Prostate gland (tissue), 2 donors: ENCODE data around the gene MGAT5. TPM values are rescaled to one million over a fixed set of nuclear protein-coding genes. Genes with fewer than 3 reads are reported as not detected.

Experiments
- DNase-seq: peaks from one replicate; pipeline ENCODE4 v3.0.0-alpha.2; 2019; ENCODE audit warnings: low spot score
- H3K27ac ChIP-seq, 2 donors: fragments of 200-600 bp; sonication (generic); 2 replicates each; pipeline ENCODE4 v1.5.1; 2017 to 2019
- H3K27me3 ChIP-seq: fragments of 200-600 bp; sonication (generic); replicated peaks from 2 replicates; pipeline ENCODE4 v1.5.1; 2019; ENCODE audit not compliant: insufficient read depth
- H3K36me3 ChIP-seq, 2 donors: fragments of 200-600 bp; sonication (generic); 1 replicate in 1 of 2; 2 replicates in 1 of 2; pipeline versions ENCODE4 v1.5.1 to v1.8.1; 2017 to 2019
- H3K4me1 ChIP-seq: fragments of 200-600 bp; sonication (generic); replicated peaks from 2 replicates; pipeline ENCODE4 v1.5.1; 2019
- H3K4me3 ChIP-seq, 2 donors: fragments of 200-600 bp; sonication (generic); 2 replicates each; pipeline ENCODE4 v1.5.1; 2017 to 2019
- H3K9me3 ChIP-seq: fragments of 200-600 bp; sonication (generic); 2 replicates; pipeline ENCODE4 v1.5.1; 2017
- POLR2A ChIP-seq: fragments of 450-650 bp; IDR thresholded peaks from one replicate; pipeline ENCODE4 v1.6.1; 2016; ENCODE audit warnings: antibody characterized with exemption, mild to moderate bottlenecking
- POLR2AphosphoS5 ChIP-seq: sonication (generic); formaldehyde crosslinking; IDR thresholded peaks from one replicate; pipeline ENCODE4 v1.6.1; 2017; ENCODE audit warnings: antibody characterized with exemption
- WGBS: methylation state at CpG from one replicate; pipeline ENCODE4 v1.1.5; 2018; 5-methylcytosine and 5-hydroxymethylcytosine counted together
- intact Hi-C: fragments of 100-400 bp; cut with DNase I; formaldehyde crosslinking; loops from one replicate; pipeline ENCODE4 v1.14.2; 2022
- total RNA-seq, 2 donors: library from RNA; depleted of rRNA; stranded (reverse); fragments of >200 nt; gene quantifications; one replicate each; pipeline ENCODE4 v1.1.0, GENCODE V29; 2016
- TF ChIP-seq, protein P1 (sequence below), 4 experiments: fragments of 200-600 bp in 2 of 4; fragments of 450-650 bp in 2 of 4; sonication (generic) in 2 of 4; IDR thresholded peaks; 1 replicate in 3 of 4; 2 replicates in 1 of 4; pipeline ENCODE4 v1.5.1; 2016 to 2019; ENCODE audit warnings: antibody characterized with exemption in 4 of 4, mild to moderate bottlenecking in 2 of 4, moderate library complexity in 2 of 4

Gene MGAT5
- total RNA-seq, 2 donors from 2014 or later: 20.1 to 83.2 TPM

DNA sequence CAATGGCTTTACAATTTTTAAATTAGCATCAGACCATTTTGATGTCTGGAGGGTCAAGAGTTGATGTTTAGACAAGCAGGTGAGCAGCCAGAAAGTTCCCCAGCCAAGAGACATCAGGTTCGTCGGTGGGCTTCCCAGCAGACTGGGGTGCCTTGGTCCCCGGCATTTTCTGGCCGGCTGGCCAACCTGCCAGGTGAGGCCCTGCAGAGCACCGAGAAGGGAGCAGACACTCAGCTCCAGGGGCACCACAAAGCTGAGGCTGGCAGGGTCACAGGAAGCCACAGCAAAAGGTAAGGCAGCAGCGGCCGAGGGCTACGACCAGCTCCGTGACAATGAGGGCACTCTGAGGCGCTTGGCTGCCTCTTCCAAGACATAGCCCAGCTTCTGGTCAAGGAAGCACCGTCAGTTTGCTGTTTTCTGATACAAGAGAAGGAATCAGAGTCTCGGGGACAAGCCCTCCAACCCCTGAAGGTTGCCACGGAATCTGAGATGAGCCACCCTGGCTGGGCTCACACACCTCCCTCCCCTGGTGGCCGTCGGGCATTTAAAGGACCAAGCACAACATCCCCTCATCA is 229.0 kb downstream of the MGAT5 start:
- H3K27ac ChIP-seq: no peak overlapping the region
- H3K27me3 ChIP-seq: no peaks in the 10 kb centered on the region
- H3K36me3 ChIP-seq: no peaks in the 10 kb centered on the region
- intact Hi-C loops: no loop called here
- DNase-seq: no peak
- H3K4me1 ChIP-seq: no peaks in the 10 kb centered on the region
- TF ChIP-seq, protein P1, sequence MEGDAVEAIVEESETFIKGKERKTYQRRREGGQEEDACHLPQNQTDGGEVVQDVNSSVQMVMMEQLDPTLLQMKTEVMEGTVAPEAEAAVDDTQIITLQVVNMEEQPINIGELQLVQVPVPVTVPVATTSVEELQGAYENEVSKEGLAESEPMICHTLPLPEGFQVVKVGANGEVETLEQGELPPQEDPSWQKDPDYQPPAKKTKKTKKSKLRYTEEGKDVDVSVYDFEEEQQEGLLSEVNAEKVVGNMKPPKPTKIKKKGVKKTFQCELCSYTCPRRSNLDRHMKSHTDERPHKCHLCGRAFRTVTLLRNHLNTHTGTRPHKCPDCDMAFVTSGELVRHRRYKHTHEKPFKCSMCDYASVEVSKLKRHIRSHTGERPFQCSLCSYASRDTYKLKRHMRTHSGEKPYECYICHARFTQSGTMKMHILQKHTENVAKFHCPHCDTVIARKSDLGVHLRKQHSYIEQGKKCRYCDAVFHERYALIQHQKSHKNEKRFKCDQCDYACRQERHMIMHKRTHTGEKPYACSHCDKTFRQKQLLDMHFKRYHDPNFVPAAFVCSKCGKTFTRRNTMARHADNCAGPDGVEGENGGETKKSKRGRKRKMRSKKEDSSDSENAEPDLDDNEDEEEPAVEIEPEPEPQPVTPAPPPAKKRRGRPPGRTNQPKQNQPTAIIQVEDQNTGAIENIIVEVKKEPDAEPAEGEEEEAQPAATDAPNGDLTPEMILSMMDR (IDR thresholded peaks at IDR 0.05): no peak
- H3K9me3 ChIP-seq: no peaks in the 10 kb centered on the region
- 89% methylated on average over 15 of the region's 15 CpGs for WGBS
- no peak overlapping the region for H3K4me3 ChIP-seq

DNA sequence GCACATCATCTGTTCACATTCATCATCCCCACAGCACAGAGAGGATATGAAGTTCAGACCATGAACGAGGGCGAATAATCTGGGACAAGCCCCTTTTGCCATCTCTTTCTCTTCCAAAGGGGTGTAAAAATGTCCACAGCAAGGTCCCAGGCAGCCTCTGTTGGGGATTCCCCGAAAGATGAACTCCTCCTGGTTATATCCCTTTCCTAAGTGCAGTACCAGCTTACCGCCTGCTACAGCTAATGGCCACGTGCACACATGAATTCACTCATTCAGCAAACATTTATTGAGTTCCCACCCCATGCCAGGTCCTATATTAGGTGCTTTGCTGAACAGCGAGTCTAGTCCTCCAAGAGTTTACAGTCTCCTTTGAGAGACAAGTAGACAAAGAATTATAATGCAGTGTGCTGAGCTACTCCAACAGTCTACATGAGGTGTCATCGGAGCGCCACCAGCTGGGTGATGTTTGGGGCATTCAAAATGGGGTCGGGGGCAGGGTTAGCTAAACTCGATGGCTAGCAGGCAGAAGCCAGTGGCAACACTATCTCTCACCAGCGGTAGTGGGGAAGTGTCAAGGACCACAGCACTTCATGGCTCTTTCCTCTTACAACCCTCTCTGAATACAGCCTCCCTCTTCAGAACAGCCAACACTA is 236.0 kb downstream of the MGAT5 start:
- no peak overlapping the region for H3K27ac ChIP-seq
- intact Hi-C loops: no loop called here
- H3K4me1 ChIP-seq: no peaks in the 10 kb centered on the region

DNA sequence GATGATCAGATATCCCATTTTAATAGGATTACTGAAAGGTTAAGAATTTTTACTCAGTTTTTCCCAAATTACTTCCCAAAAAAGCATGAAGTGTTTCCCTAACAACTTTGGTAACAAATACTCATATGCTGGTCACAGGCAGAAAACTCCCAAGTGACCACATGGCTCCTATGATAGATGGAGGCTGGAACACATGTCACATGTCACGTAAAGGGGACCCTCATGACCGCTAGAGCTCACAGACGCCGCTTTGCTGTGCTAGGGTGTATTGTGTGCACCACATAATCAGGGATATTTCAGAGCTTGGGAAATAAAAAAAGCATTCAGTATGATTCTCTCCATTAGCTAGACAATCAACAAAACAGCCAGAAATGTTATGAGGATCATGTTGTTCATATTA is 236.7 kb downstream of the MGAT5 start:
- WGBS: 90% methylated on average over 4 of the region's 4 CpGs
- no peak overlapping the region for H3K27ac ChIP-seq
- no peak overlapping the region for H3K4me3 ChIP-seq
- H3K27me3 ChIP-seq: no peaks in the 10 kb centered on the region
- H3K36me3 ChIP-seq: no peaks in the 10 kb centered on the region
- TF ChIP-seq POLR2A (no peak), POLR2AphosphoS5 (no peak)
- intact Hi-C loops: no loop called here
- H3K4me1 ChIP-seq: no peaks in the 10 kb centered on the region
- DNase-seq: no peak
- no peaks in the 10 kb centered on the region for H3K9me3 ChIP-seq

More for the DNA sequence above, 236.0 kb downstream of the MGAT5 start:
- TF ChIP-seq, protein P1 (IDR thresholded peaks at IDR 0.05): no peak
- TF ChIP-seq POLR2A: no peak
- no peak for TF ChIP-seq POLR2AphosphoS5
- no peak overlapping the region for H3K4me3 ChIP-seq
- 82% methylated on average over 11 of the region's 11 CpGs for WGBS
- H3K27me3 ChIP-seq: no peaks in the 10 kb centered on the region
- no peak for DNase-seq
- H3K36me3 ChIP-seq: no peaks in the 10 kb centered on the region
- no peaks in the 10 kb centered on the region for H3K9me3 ChIP-seq

DNA sequence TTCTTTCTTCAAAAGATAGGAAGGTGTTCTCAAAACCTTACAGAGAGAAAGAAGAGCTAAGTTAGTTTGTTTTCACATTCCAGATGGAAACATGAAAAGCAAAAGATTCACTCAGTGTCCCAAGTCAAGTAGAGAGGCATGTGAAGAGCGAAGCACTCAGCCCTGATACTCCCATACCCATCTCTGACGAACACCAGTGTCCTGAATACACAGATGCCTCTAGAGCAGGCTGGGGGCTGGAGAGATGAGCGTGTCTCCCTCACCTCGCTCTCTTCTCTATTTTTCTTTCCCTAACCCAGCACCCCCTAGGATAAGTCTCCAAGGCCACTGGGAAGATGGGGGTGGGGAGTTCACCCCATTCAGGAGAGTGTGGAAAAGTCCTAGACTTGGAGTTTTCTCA is 237.2 kb downstream of the MGAT5 start:
- Histone ChIP-seq H3K36me3 (no peaks in the 10 kb centered on the region), H3K4me3 (no peak overlapping the region), H3K27ac (no peak overlapping the region), H3K9me3 (no peaks in the 10 kb centered on the region), H3K4me1 (no peaks in the 10 kb centered on the region), H3K27me3 (no peaks in the 10 kb centered on the region)
- 89% methylated on average over 4 of the region's 4 CpGs for WGBS
- intact Hi-C loops: no loop called here
- DNase-seq: no peak
- TF ChIP-seq, protein P1 (IDR thresholded peaks at IDR 0.05): no peak
- no peak for TF ChIP-seq POLR2AphosphoS5
- TF ChIP-seq POLR2A: no peak

DNA sequence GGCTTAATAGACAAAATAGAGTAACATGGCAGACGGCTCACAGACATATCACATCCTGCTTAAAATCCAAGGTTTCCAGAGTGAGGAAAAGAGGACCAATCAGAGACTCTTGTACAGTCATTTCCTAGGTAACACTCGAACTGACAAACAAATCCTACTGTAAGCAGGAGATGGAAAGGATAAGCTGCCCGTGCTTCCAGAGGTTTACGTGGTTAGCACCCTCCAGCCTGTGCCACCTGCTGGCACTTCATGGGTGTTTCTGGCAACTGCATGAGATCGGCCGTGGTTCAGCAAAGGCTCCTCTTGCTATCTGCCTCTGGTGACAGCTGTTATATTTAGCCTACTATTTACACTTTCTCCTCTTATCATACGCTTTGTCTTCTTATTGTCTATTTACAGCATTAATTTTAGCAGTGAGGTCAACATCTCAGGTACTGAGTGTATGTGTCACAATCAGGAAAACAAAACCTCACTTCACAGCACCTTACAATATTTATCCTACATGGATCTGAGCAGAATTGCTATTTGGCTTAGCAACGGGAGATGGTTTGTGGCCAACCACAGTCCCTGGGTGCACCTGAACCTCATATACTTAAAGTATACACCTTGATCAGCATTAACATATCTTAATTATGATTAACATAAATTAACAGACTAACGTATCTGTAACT is 238.0 kb downstream of the MGAT5 start:
- H3K4me1 ChIP-seq: no peaks in the 10 kb centered on the region
- no peak overlapping the region for H3K27ac ChIP-seq
- H3K36me3 ChIP-seq: no peaks in the 10 kb centered on the region
- TF ChIP-seq POLR2A: no peak
- TF ChIP-seq, protein P1 (IDR thresholded peaks at IDR 0.05): no peak
- TF ChIP-seq POLR2AphosphoS5: no peak
- WGBS: 24% methylated on average over 9 of the region's 9 CpGs
- no peak for DNase-seq
- no peak overlapping the region for H3K4me3 ChIP-seq
- no peaks in the 10 kb centered on the region for H3K9me3 ChIP-seq
- no peaks in the 10 kb centered on the region for H3K27me3 ChIP-seq
- intact Hi-C loops: no loop called here
